ENCODE results near the gene WNT7B.

GRCh38 chr22:46011627-46012181 lies 34.7 kb upstream of the WNT7B start:
- no peak for TF ChIP-seq YY1 (IDR thresholded peaks at IDR 0.05; ENCODE audit: insufficient read depth, insufficient read length)
- TF ChIP-seq ZNF274 (IDR thresholded peaks at IDR 0.05; ENCODE audit: low read depth, low read length), result no peak

Measured in NT2/D1 (cell line).